NCI-H345 treated with DMSO at 0.1 percent for 48 hours (cell line): ENCODE results near the gene KYNU.
"Not testable (repeated sequence)": the region's sequence is repeated elsewhere in the genome, so short reads cannot be mapped to it uniquely, and the experiment has no call there.

ENCODE experiments used
- DNase-seq: peaks from one replicate; lab custom pipeline; 2025; ENCODE audit not compliant: unreplicated experiment; lab: John Stamatoyannopoulos, UW

The KYNU gene

DNA sequence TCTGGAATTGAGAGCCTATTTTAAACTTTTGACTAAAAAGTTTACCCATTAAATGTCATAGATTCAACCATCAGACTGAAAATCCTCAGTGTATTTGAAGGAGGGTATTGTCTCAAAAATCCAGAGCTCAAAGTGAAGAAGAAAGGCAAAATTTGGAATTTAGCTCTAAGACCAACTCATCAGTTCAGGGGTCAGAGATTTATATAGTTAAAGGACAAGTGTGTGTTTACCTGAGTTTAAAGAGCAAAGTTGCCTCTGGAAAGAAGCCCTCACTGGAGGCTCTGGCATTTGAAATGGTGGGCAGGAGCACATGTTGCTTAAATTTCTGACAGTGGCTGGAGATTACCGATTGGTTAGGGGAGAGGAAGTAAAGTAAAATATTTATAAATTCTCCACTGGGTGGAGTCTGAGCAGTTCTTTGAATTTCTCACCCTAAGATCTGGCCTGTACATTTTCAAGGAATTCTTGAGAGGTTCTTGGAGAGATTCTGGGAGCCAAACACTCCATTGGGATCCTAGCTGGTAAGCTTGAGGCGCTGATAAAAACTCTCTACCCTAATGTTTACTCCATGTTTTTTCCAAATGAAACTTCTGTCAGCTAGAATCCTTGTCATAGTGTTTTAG lies at the start of gene KYNU:
KYNU (plus strand) TSS at position 449 of the 623 bp plus-strand sequence. CDS start 7,704 bp downstream, outside the sequence.
- DNase-seq, result no peak

DNA sequence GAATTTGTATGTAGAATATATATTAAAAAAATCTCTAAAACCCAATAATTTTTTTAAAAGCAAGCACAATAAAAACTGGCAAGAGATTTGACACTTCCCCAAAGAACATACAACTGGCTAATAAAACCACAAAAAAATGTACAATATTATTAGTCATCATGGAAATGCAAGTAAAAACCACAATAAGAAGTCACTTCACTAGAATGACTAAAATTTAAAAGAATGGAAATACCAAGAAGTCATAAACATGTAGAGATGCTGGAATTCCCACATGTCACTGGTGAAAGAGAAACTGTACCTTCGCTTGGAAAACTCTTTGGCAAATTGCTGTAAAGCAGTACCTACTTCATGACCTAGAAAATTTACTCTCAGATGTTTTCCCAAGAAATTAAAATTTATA lies 43.4 kb upstream of the KYNU start:
- no peak for DNase-seq

DNA sequence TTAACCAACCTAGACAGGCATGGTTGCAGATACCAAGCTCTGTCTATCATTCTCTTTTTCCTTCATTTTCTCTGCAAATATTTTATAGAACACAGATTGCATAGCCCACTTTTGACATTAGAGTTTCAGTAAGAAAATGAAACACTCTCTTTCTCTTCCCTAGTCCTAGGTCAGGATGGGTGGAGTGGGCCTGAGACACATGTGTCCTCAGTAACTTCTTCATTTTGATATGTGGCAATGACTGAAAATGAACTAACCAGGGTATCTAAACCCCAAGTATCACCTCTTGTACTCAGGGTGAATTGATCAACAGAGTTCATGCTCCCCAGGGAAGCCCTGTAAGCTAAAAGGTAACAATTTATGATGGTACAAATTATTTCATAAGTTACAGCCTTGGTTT lies 37.0 kb upstream of the KYNU start:
- DNase-seq, result no peak

DNA sequence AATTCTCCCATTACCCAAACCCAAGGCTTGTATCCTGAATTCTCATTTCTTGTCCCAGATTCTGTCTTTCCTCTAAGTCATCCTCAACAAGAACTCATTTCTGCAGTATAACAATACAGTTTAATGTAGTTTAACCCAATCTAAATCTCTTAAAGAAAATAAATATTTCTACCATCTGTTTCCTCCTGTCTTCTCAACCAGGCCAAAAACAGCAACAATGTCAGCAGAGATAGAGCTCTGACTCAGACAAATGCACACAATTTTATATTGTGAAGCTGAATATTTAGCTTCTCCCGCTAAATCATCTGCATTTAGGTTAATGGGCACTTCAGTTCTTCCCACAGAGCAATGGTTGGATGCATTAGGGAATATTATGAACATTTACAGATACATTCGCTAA lies 35.7 kb upstream of the KYNU start:
- no peak for DNase-seq

DNA sequence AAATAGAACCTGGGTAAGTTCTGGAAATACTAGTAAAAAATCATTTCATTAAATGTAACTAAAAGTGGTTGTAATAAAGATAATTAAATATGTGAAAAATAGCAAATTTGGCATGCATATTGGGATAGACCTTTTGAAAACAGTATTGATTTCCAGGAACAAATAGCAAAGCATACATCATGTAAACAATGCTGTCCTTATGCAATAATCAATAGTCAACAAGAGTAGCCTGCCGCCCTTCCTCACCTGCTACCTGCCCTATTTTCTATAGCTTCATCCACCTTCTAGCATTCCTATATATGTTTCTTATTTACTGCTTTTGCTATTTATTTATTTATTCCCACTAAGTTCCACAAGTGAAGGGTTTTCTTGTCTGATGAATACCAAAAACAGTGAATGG lies 35.1 kb upstream of the KYNU start:
- DNase-seq, result no peak

DNA sequence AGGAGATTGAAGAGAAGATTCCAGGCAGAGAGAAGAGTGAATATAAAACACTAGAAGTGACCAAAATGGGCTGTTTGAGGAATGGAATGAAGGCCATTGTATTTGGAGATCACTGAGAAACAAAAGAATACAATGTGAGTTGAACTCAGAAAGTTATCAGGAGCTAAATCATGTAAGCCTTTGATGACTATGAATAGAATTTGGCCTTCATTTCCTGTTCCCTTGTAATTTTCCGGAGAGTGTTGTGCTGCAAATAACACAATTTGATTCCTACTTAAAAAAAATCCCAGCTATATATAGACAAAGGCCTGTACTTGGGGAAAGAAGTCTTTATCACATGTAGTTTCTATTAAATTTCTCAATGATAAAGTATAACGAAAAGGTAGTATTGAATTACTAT lies 33.7 kb upstream of the KYNU start:
- no peak for DNase-seq

DNA sequence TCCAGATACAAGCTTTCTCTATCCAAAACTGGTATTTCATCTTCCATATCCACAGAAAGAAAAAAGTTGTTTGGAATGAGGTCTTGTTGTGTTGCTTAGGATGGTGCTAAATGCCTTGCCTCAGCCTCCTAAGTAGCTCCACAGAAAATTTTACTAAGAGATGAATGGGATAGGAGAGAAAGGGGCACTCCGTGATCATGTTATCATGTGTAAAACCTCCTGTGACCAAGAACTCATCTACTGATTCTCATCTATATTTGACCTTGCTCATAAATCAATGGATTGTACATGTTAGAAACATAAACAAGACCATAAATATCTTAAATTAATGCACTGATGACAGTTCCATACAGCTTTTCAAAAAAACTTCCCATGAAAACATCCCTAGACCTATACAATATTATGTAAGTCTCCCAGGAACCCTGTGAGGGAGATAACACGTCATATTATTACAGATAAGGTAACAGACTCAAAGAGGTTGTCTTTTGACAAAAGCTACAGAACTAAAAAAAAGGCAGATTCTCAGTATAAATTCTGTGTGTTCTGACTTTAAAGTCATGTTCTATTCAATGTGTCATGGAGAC lies 29.3 kb upstream of the KYNU start:
- no peak for DNase-seq

DNA sequence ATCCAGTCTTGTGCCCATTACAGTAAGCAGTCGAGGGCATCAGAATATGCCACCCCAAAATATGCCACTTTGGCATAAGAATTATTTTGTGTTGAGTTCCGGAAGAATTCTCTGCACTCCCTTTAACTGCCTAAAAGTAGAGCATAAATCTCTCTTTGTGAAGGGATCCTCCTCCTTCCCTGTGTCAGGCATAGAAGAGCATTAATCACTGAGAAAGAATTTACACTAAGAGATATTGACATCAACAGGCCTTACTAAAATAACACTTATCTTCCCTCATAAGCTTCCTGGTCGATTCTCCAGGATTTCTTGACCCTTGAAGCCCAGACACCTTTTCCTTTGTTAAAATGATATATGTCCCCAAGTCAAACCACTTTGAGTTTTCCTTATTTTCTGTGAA lies 27.6 kb upstream of the KYNU start:
- no peak for DNase-seq

DNA sequence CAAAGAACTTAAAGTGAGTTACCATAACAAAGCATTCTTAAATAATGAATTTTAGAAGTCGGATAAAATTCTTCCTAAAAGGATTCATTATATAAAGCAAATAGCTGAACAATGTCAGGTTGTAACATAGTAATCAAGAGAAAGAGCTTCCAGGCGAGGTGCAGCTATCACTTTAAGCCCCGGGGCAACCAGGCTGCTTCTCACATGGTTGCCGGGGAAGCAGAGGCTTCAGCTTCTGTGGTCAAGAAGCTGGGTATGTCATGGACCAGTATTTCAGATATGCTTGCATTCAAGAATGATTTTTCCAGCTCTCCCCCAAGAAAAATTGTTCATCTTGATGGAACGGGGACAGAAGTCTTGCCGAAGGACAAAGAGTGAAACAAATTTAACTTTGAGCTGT lies 23.6 kb upstream of the KYNU start:
- DNase-seq, result no peak

DNA sequence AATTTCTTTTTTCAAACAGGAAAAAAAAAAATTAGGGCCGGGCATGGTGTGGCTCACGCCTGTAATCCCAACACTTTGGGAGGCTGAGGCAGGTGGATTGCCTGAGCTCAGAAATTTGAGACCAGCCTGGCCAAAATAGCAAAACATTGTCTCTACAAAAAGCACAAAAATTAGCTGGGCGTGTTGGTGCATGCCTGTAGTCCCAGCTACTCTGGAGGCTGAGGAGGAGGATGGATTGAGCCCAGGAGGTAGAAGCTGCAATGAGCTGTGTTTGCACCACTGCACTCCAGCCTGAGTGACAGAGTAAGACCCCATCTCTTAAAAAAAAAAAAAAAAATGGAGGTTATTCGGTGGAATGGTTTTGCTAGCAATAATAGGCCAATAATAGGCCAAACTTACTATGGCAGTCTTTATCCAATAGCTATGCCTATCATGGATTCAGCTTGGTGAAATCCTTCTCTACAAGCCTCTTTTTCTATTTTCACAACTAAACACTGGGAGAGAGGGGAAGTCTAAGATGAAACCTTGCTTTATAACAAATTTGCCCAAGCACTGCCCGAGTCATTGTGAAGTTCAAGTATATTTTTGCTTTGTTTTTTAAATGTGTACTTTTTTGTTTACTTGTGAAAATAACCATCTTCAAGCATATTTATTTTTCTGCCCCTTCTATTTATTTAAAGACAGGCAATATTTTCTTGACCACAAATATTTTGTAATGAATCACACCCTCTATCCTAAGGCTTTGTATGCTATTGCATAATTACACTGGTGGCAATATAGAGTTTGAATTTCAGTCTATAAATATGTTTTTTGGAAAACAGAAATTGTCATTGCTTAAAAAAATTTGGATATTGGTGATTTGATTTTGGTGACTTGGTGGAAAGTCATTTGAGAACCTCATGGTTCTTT lies 20.0 kb upstream of the KYNU start:
- DNase-seq, result no peak

DNA sequence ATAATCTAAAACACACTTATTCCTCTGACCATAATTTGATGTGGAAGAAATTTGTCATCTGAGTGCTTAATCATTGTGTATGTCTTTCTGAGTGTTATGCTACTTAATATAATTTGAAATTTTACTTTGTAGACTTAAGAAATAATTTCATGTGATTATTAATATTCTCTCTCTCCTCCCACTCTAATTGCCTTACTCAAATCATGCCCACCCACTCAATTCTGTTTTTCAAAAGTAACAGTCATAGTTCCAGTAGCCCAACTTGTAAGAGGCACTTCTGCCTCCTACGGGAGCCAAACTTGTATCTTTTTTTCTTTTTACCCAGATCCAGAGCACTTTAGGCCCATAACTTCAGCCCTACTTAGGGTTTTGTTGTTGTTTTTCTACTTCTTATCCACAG lies 18.5 kb upstream of the KYNU start:
- no peak for DNase-seq

DNA sequence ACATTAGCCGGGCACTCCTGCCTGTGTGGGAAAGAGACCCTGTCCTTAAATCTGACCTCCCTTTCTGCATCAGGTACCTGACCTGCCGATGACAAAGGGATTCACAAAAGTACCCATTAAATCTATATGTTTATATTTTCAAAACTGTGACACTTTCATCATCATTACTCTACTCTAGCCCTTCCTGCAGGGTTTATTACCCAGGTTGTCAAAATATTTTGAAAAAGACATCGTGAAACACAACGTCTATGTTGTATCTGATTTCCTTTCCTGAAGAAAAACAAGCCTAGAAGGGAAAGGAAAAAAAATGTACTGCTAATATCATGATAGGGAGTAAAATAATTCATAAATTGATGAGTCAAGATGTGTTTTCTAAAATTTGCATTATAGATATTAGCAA lies 15.2 kb upstream of the KYNU start:
- no peak for DNase-seq

DNA sequence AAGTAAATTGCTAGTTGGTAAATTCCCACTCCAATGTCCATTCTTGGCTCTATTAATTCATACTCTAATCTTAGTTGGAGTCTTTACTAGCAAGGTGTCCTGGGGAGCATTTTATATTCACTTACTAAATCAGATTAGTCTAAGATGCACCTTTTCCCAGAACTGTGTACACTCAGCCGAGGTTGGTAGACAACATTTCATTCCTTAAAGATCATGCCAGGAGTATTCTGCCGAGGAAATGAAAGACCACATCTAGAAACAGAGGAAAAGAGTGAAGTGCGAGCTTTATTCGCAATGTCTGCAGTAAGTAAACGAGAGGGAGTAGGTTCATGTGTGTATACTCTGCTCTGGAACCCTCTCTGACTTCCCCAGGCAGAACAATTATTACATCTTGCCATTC lies 14.6 kb upstream of the KYNU start:
- no peak for DNase-seq

DNA sequence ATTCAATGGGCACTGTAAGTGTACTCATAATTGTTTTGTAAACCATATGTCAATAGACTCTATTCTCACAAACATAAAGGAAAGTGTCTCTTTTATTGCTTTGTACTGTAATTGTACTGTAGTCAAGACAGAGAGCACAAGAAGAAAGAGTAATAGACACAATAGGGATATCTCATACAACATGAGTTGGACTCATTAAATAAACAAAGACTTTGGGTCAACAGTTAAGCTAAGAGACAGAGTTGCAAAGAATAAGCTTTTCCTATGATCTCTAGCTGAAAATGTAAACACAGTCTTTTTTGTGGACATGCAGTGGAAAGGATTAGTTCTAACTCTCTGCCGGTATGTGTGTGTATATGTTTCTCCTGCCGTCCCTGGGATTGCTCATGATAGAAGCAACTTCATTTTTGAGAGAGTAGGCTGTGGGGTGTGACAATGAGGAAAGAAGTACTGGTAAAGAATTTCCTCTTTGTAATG lies 13.9 kb upstream of the KYNU start:
- DNase-seq, result peak; percentile 82

DNA sequence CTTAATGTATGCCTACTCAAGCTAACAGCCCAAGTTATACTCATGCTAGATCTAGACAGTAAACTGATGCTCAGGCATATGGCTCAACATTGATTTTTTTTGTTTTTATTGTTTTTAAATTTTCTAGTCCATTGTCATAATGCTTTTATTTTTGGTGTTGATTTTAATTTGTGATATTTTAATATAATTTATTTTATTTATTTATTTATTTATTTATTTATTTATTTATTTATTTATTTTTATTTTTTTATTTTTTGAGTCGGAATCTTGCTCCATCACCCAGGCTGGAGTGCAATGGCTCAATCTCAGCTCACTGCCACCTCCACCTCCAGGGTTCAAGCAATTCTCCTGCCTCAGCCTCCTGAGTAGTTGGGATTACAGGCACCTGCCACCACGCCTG lies 12.9 kb upstream of the KYNU start:
- DNase-seq, result not testable (repeated sequence)

DNA sequence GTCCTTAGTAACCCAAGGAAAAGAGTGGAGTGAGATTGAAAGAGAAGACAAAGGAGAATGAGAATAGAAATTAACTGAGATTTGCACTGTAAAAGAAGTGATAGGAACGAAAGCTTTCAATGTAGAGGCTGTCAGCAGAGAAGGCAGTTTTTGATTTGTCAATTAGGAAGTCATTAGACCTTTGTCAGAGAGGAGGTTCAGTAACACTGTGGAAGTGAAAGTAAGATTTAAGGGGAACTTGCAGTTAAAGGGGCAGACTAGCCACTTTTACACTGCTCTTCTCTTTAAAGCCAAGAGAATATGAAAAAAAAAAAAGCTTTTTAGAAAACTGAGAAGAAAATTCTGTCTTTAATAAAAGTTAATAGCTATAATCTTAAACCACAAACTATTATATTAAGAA lies 11.5 kb upstream of the KYNU start:
- no peak for DNase-seq

DNA sequence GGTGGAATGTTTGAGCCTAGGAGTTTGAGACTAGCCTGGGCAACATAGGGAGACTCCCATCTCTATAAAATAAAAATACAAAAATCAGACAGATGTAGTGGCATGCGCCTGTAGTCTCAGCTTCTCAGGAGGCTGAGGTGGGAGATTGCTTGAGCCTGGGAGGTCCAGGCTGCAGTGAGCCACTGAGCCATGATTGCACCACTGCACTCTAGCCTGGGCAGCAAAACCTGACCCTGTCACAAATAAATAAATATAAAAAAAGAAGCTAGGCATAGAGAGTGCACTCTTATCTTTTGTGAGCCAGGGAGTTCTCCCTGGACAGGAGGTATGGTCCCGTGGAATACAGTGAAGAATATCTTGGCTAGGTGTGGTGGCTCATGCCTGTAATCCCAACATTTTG lies 11.0 kb upstream of the KYNU start:
- no peak for DNase-seq

DNA sequence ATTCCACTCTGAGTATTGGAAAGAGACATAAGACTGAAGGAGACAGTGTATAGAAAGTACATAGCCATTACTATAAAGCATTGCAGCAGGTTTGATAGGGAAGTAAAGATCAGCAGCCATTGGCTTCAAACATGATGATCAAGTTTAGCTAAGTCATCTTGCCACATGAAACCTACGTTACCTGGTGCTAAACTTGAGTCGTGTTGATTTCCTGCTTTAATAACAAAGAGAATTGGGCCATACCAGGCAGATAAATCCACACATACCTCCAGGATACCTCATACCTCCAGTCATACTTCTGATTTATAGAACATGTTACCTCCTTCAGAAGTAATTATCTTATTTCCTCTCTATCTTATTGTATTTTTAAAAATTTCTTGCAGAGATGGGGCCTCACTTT lies 10.3 kb upstream of the KYNU start:
- no peak for DNase-seq

DNA sequence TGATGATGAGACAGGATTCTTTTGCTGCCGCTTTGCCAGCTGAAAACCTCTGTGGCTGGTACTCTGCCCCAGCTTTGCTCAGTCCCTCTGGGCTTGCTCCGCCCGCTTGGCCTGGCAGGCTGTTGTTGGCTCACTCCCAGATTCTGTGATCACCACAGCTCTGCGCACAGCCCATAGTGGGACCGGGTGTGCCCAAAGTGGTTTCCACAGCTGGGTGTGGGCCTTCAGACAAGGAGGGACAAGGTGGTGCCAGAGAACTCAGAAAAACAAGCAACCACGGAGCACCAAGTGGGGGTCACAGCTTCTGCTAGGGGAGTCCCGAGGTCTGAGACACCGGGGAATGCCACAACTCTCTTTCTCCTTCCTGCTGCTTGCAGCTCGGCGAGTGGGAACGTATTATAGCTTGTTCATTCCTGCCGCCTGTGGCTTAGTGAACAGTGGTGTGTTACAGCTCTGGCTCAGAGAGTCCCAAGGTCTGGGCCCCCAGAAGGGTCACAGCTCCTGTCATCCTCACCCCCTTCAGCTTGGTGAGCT lies 9.2 kb upstream of the KYNU start:
- no peak for DNase-seq

DNA sequence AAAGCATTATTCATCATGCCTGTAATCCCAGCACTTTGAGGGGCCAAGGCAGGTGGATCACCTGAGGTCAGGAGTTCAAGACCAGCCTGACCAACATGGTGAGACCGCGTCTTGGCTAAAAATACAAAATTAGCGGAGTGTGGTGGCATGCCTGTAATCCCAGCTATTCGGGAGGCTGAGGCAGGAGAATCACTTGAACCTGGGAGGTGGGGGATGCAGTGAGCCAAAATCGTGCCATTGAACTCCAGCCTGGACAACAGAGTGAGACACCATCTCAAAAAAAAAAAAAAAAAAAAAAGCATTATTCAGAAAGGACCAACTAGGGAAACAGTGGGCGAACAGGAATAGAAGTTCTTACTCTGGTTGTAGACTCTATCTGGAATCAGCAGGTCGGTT lies 8.4 kb upstream of the KYNU start:
- not testable (repeated sequence) for DNase-seq

DNA sequence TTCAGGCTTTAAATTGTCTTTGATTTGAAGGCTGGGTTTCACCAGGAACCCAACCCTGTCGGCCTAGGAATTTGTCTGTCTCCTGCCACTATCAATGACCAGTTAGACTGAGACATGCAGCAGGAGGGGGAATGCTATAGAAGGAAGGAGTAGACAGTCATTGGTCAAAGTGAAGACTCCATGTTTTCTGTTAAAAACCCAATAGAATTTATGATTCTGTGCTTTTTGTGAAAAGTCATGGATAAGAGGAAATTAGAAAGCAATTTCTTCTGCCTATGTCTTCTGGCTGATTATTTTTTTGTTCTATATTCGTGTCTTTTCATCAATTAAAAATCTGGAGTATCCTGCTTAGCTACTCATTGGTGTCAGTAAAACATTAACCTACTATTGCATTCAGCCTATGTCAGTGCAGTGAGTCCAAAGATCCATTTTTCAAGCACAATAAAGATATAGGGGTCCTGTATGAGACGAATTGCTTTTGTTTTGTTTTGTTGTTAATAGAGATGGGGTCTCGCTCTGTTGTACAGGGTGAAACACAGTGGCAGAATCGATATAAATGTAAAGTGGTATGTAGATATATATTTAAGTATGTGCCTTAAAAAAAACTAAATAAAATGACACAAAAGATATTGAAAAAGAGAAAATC lies 7.9 kb upstream of the KYNU start:
- no peak for DNase-seq
